ENCODE data around the gene KCTD4. TPM values are rescaled to one million over a fixed set of nuclear protein-coding genes. Genes with fewer than 3 reads are reported as not detected.

Gene KCTD4
- total RNA-seq, 1 donor from 2014 or later = 0.64 TPM

DNA sequence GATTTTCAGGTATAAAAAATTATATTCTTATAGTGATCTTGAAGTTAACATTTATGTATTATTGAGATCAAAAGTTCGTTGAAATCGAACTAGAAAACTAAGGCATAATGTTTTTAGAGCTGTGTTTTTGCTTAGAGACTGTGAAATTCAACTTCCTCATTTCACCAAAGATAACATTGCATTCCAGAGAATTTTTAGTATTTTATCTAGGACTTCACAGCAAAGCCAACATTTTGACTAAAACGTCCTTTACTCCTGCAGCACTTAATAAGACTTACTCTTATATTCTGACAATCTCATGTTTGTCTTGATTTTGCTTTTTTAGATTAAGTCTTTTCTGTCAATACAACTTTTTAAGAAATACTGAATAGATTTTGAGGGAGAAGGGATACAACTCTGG lies 4.7 kb downstream of the KCTD4 start:
- Mint-ChIP-seq H3K27me3 (ENCODE audit: low read depth, unreplicated experiment) (no peaks in the 10 kb centered on the region), H3K27ac (ENCODE audit: unreplicated experiment) (peak overlapping the region; percentile 93), H3K4me1 (ENCODE audit: low read depth, unreplicated experiment) (peaks cover 47% of the 10 kb centered on the region), H3K4me3 (ENCODE audit: unreplicated experiment) (no peak overlapping the region), H3K9me3 (ENCODE audit: unreplicated experiment) (no peaks in the 10 kb centered on the region), H3K36me3 (ENCODE audit: low read depth, unreplicated experiment) (peaks cover 2% of the 10 kb centered on the region)
- no peaks in the 10 kb centered on the region for H3K27me3 ChIP-seq (ENCODE audit: insufficient read depth, low read length)
- no peak overlapping the region for H3K9ac ChIP-seq (ENCODE audit: low read length)
- peak overlapping the region; percentile 55 for H3K27ac ChIP-seq (ENCODE audit: low read depth, low read length)
- H3K79me2 ChIP-seq (ENCODE audit: insufficient read depth, low read length) = peaks cover 43% of the 10 kb centered on the region
- H3K4me2 ChIP-seq (ENCODE audit: low read length) = peak overlapping the region; percentile 48
- DNase-seq (ENCODE audit: low read depth) = no peak
- H4K20me1 ChIP-seq (ENCODE audit: insufficient read depth, low read length) = no peaks in the 10 kb centered on the region
- no peak overlapping the region for H2AFZ ChIP-seq (ENCODE audit: low read depth, low read length)
- no peak for TF ChIP-seq EZH2 (IDR thresholded peaks at IDR 0.05; ENCODE audit: insufficient read depth, low read length)
- TF ChIP-seq, protein P1, sequence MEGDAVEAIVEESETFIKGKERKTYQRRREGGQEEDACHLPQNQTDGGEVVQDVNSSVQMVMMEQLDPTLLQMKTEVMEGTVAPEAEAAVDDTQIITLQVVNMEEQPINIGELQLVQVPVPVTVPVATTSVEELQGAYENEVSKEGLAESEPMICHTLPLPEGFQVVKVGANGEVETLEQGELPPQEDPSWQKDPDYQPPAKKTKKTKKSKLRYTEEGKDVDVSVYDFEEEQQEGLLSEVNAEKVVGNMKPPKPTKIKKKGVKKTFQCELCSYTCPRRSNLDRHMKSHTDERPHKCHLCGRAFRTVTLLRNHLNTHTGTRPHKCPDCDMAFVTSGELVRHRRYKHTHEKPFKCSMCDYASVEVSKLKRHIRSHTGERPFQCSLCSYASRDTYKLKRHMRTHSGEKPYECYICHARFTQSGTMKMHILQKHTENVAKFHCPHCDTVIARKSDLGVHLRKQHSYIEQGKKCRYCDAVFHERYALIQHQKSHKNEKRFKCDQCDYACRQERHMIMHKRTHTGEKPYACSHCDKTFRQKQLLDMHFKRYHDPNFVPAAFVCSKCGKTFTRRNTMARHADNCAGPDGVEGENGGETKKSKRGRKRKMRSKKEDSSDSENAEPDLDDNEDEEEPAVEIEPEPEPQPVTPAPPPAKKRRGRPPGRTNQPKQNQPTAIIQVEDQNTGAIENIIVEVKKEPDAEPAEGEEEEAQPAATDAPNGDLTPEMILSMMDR (IDR thresholded peaks at IDR 0.05; ENCODE audit: insufficient read depth, low read depth, low read length) = no peak
- FAIRE-seq = no peak
- no peaks in the 10 kb centered on the region for H3K9me3 ChIP-seq (ENCODE audit: insufficient read depth, low read depth, low read length)
- H3K4me3 ChIP-seq (ENCODE audit: insufficient read depth, low read depth, low read length) = no peak overlapping the region
- H3K4me1 ChIP-seq (ENCODE audit: insufficient read depth, low read length) = peaks cover 26% of the 10 kb centered on the region
- H3K36me3 ChIP-seq (ENCODE audit: insufficient read depth, low read length) = no peaks in the 10 kb centered on the region

DNA sequence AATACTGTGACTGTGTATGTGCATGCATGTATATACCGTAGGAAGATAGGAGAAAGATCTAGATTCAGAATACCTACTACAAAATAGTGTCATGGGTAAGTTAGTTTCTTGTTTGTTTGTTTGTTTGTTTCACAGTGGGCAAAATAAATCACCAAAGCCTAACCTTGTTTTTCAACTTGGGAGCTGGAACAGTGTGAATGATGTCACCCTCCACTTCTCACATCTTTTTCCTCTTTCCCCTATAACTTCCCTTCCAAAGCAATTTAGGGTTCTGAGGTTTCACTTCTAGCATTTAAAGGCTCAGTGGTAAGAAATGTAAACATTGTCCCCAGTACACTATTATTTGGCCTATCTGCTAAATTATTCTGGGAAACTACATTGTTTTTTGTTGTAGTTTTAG lies 5.4 kb downstream of the KCTD4 start:
- H3K4me3 Mint-ChIP-seq (ENCODE audit: unreplicated experiment) = no peak overlapping the region
- DNase-seq (ENCODE audit: low read depth) (no peak), FAIRE-seq (peak; percentile 43)
- Histone ChIP-seq H3K9ac (ENCODE audit: low read length) (no peak overlapping the region), H3K27ac (ENCODE audit: low read depth, low read length) (peak overlapping the region; percentile 55), H3K36me3 (ENCODE audit: insufficient read depth, low read length) (no peaks in the 10 kb centered on the region), H3K4me2 (ENCODE audit: low read length) (peak overlapping the region; percentile 6), H3K4me3 (ENCODE audit: insufficient read depth, low read depth, low read length) (no peak overlapping the region), H4K20me1 (ENCODE audit: insufficient read depth, low read length) (no peaks in the 10 kb centered on the region), H3K9me3 (ENCODE audit: insufficient read depth, low read depth, low read length) (no peaks in the 10 kb centered on the region), H3K4me1 (ENCODE audit: insufficient read depth, low read length) (peaks cover 23% of the 10 kb centered on the region), H2AFZ (ENCODE audit: low read depth, low read length) (no peak overlapping the region), H3K27me3 (ENCODE audit: insufficient read depth, low read length) (no peaks in the 10 kb centered on the region), H3K79me2 (ENCODE audit: insufficient read depth, low read length) (peaks cover 43% of the 10 kb centered on the region)
- peaks cover 2% of the 10 kb centered on the region for H3K36me3 Mint-ChIP-seq (ENCODE audit: low read depth, unreplicated experiment)
- H3K27me3 Mint-ChIP-seq (ENCODE audit: low read depth, unreplicated experiment) = no peaks in the 10 kb centered on the region
- H3K4me1 Mint-ChIP-seq (ENCODE audit: low read depth, unreplicated experiment) = peaks cover 40% of the 10 kb centered on the region
- H3K27ac Mint-ChIP-seq (ENCODE audit: unreplicated experiment) = peak overlapping the region; percentile 90
- TF ChIP-seq EZH2 (IDR thresholded peaks at IDR 0.05; ENCODE audit: insufficient read depth, low read length) = no peak
- TF ChIP-seq, protein P1 (IDR thresholded peaks at IDR 0.05; ENCODE audit: insufficient read depth, low read depth, low read length) = no peak
- no peaks in the 10 kb centered on the region for H3K9me3 Mint-ChIP-seq (ENCODE audit: unreplicated experiment)

DNA sequence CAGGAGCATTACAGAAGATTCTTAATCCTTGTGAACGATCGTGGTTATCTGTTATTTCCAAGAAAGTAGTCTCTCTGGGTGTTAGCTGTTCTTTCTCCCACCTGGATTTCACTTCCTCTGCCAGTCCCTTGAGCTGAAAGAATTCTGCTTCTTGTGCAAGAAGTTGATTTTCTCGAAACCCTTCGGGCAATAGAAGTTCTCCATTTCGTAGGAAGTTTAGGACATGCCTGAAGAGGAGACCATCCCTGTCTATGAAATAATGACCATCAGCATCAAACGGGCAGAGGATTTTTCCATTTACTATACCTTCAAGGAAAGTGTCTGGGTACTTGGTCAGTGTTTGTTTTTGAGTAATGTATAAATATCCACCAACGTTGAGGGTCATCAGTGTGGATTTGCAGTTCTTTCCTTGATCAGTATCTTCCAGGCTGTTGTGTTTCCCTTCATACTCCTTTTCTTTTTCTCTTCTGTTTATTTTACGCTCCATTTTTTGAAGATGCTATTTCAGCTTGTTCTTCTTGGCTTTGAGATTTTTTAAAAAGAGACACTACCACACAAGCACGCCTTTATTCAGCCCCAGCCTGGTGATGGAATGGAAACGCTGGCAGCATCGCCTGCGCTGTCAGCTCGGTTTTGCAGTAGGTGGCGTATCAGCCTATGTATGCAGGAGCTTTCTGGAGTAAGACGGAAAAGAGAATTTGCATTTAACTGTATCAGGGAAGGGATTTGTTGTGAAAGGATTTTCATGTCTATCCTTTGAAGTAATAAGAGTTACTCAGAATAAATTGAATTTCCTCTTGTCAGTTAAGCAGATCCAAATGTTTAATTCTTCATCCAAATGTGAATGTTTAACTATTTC lies 6.5 kb downstream of the KCTD4 start:
- H3K27me3 ChIP-seq (ENCODE audit: insufficient read depth, low read length) = no peaks in the 10 kb centered on the region
- Mint-ChIP-seq H3K36me3 (ENCODE audit: low read depth, unreplicated experiment) (peaks cover 2% of the 10 kb centered on the region), H3K4me1 (ENCODE audit: low read depth, unreplicated experiment) (peaks cover 39% of the 10 kb centered on the region), H3K4me3 (ENCODE audit: unreplicated experiment) (no peak overlapping the region), H3K9me3 (ENCODE audit: unreplicated experiment) (no peaks in the 10 kb centered on the region), H3K27ac (ENCODE audit: unreplicated experiment) (peak overlapping the region; percentile 63), H3K27me3 (ENCODE audit: low read depth, unreplicated experiment) (no peaks in the 10 kb centered on the region)
- H4K20me1 ChIP-seq (ENCODE audit: insufficient read depth, low read length) = no peaks in the 10 kb centered on the region
- FAIRE-seq (peak; percentile 47), DNase-seq (ENCODE audit: low read depth) (peak; percentile 63)
- no peaks in the 10 kb centered on the region for H3K36me3 ChIP-seq (ENCODE audit: insufficient read depth, low read length)
- peaks cover 39% of the 10 kb centered on the region for H3K79me2 ChIP-seq (ENCODE audit: insufficient read depth, low read length)
- H3K9me3 ChIP-seq (ENCODE audit: insufficient read depth, low read depth, low read length) = no peaks in the 10 kb centered on the region
- peak overlapping the region; percentile 1 for H3K4me2 ChIP-seq (ENCODE audit: low read length)
- H3K4me1 ChIP-seq (ENCODE audit: insufficient read depth, low read length) = peaks cover 23% of the 10 kb centered on the region
- no peak overlapping the region for H3K27ac ChIP-seq (ENCODE audit: low read depth, low read length)
- no peak overlapping the region for H2AFZ ChIP-seq (ENCODE audit: low read depth, low read length)
- H3K9ac ChIP-seq (ENCODE audit: low read length) = peak overlapping the region; percentile 14
- TF ChIP-seq EZH2 (IDR thresholded peaks at IDR 0.05; ENCODE audit: insufficient read depth, low read length) = no peak
- TF ChIP-seq, protein P1 (IDR thresholded peaks at IDR 0.05; ENCODE audit: insufficient read depth, low read depth, low read length) = peak; percentile 47
- H3K4me3 ChIP-seq (ENCODE audit: insufficient read depth, low read depth, low read length) = no peak overlapping the region
